Retinal pigment epithelial cell (primary cell): Measurements from ENCODE around the gene CKMT1B.
"Not testable (repeated sequence)": the region's sequence is repeated elsewhere in the genome, so short reads cannot be mapped to it uniquely, and the experiment has no call there.

Experiments
- DNase-seq: peaks from one replicate; pipeline ENCODE4 v3.0.0-alpha.2; 2010; ENCODE audit warnings: low read depth
- H3K4me3 ChIP-seq: 2 replicates; pipeline ENCODE4 v1.5.1; 2011; ENCODE audit warnings: mild to moderate bottlenecking, low read length, control low read depth, moderate library complexity
- TF ChIP-seq, protein P1 (sequence below): conservative IDR thresholded peaks from 2 replicates; pipeline ENCODE4 v1.5.1; 2011; ENCODE audit warnings: low read depth, low read length, control low read depth, inconsistent platforms

CKMT1B gene

DNA sequence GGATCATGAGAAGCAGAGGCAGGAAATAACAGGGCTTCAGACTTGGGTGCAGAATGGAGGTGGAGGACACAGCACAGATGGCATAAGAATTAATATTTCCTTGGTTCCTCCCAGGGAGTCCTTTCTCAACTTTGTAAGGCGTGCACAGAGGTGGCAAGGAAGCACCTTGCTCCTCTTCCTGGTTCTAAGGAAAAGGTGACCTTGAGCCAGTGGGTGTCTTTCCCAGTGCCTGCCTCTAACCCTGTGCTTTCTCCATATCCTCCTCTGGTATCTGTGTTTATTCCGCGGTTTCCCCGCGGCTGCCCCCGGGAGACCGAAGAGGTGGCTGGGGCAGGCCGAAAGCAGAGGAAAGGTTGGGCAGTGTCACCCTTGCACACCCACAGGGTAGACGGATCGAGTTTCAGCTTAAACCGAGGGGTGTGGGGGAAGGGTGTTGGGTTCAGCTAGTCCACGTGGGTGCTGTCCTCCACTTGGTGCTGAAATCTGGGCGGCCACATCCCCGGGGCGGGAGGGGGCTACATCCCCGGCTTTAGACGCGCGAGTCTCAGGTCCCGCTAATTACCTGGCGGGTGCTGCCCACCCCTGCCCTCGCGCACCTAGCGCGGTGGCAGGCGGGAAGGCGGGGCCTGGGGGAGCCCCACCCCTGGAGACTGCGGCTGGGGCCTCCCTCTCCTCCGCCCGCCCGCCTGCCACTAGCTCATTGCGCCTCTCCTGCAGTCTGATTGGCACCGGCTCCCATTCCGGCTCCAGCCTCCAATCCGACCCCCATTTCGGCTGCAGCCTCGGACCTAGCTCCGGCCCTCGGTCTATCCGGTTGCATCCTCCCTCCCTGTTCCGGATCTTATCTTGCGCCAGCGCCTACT, at the start of gene CKMT1B:
Gene CKMT1B, plus strand, starts transcription at position 700 of the 863 bp plus-strand sequence. CDS start 192 bp downstream, outside the sequence.
- not testable (repeated sequence) for H3K4me3 ChIP-seq

GRCh38 chr15:43544266-43544665, 49.6 kb upstream of the CKMT1B start:
- no peak for DNase-seq
- no peak overlapping the region for H3K4me3 ChIP-seq
- TF ChIP-seq, protein P1, sequence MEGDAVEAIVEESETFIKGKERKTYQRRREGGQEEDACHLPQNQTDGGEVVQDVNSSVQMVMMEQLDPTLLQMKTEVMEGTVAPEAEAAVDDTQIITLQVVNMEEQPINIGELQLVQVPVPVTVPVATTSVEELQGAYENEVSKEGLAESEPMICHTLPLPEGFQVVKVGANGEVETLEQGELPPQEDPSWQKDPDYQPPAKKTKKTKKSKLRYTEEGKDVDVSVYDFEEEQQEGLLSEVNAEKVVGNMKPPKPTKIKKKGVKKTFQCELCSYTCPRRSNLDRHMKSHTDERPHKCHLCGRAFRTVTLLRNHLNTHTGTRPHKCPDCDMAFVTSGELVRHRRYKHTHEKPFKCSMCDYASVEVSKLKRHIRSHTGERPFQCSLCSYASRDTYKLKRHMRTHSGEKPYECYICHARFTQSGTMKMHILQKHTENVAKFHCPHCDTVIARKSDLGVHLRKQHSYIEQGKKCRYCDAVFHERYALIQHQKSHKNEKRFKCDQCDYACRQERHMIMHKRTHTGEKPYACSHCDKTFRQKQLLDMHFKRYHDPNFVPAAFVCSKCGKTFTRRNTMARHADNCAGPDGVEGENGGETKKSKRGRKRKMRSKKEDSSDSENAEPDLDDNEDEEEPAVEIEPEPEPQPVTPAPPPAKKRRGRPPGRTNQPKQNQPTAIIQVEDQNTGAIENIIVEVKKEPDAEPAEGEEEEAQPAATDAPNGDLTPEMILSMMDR: no peak

More for the DNA sequence above, at the start of gene CKMT1B:
- not testable (repeated sequence) for DNase-seq

GRCh38 chr15:43545426-43545825, 48.4 kb upstream of the CKMT1B start:
- H3K4me3 ChIP-seq: no peak overlapping the region
- DNase-seq: no peak
- TF ChIP-seq, protein P1: no peak

- H3K4me3 ChIP-seq: no peak overlapping the region
- TF ChIP-seq, protein P1: no peak
- no peak for DNase-seq
Observed at GRCh38 chr15:43547539-43547938, 46.3 kb upstream of the CKMT1B start.

DNA sequence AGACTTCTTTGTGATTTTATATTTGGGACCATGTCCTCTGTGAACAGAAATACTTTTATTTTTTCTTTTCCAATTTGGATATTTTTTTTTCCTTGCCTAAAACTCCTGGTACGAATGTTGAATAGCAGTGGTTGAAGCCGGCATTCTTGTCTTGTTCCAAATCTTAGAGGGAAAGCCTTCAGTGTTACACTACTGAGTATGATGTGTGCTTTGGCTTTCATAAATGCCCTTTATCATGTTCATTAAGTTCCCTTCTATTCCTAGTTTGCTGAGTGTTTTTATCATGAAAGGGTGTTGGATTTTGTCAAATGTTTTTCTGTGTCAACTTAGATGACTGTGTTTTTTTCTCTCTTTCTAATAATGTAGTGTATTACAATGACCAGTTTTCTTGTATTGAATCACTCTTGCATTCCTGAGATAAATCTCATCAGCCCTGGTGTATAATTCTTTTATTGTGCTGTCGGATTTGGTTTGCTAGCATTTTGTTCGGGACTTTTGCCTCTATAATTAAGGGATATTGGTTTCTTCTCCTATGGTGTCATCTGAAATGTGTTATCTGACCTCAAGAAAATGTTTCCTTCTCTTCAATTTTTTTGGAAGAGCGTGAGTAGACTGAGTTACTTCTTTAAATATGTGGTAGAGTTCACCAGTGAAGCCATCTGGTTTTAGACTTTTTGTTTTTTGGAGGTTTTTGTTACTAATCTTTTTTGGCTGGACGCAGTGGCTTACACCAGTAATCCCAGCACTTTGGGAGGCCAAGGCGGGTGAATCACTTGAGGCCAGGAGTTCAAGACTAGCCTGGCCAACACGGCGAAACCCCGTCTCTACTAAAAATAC, 43.1 kb upstream of the CKMT1B start:
- no peak for DNase-seq
- H3K4me3 ChIP-seq: no peak overlapping the region
- TF ChIP-seq, protein P1: no peak

DNA sequence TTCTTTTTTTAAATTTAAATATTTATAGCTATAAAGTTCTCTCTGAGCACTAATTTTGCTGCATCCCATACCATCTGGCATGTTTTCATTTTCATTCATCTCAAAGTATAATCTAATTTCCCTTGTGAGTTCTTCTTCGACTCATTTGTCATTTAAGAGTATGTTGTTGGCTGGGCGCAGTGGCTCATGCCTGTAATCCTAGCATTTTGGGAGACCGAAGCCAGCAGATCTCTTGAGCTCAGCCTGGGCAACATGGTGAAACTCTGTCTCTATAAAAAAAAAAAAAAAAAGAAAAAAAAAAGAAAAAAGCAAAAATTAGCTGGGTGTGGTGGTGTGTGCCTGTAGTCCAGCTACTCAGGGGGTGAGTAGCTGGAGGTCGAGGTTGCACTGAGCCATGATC, 41.6 kb upstream of the CKMT1B start:
- H3K4me3 ChIP-seq: no peak overlapping the region
- TF ChIP-seq, protein P1: no peak
- no peak for DNase-seq

- H3K4me3 ChIP-seq: no peak overlapping the region
- TF ChIP-seq, protein P1: no peak
- DNase-seq: no peak
Observed at GRCh38 chr15:43552986-43553385, 40.8 kb upstream of the CKMT1B start.

GRCh38 chr15:43562753-43563152, 31.1 kb upstream of the CKMT1B start:
- not testable (repeated sequence) for H3K4me3 ChIP-seq, DNase-seq

- not testable (repeated sequence) for H3K4me3 ChIP-seq, DNase-seq
Observed at GRCh38 chr15:43563793-43564192, 30.0 kb upstream of the CKMT1B start.

- H3K4me3 ChIP-seq, DNase-seq: not testable (repeated sequence)
Observed at GRCh38 chr15:43566615-43567014, 27.2 kb upstream of the CKMT1B start.

GRCh38 chr15:43574607-43575006, 19.2 kb upstream of the CKMT1B start:
- DNase-seq, H3K4me3 ChIP-seq: not testable (repeated sequence)
